Activated CD4-positive, alpha-beta T cell treated with anti-CD3 and anti-CD28 coated beads for 1 hour (primary cell): ENCODE data around the gene TGFBR3.
"Not testable (repeated sequence)": the region's sequence is repeated elsewhere in the genome, so short reads cannot be mapped to it uniquely, and the experiment has no call there.

ENCODE experiments used
- DNase-seq: peaks from one replicate; pipeline ENCODE4 v3.0.0-alpha.2; 2020

TGFBR3 gene

DNA sequence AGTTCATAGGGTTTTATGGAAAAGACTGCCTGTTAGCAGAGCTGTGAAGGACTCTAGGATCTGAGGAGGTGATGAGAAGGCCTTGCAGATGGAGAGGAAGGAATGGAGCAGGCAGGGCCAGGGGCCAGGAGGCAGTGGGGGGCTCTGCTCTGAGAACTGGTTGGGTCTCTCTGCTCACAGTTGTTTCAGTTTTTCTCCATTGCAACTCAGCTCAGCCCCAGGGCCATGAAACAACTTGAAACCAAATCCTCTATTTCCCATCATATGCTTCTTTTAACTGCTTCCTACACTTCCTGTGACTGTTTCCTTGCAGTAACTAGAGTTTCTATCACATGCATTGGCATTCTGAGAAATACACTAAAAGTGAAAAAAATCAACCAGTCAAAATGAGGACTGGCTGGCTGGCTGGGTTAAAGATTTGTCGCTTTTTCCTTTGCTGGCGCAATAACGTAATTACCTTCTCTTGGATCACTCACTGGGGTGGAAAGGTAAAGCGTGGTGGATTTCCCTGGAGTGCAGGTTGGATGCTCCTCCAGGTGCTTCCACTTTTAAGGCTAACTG lies 213.3 kb downstream of the TGFBR3 start:
- DNase-seq = no peak

DNA sequence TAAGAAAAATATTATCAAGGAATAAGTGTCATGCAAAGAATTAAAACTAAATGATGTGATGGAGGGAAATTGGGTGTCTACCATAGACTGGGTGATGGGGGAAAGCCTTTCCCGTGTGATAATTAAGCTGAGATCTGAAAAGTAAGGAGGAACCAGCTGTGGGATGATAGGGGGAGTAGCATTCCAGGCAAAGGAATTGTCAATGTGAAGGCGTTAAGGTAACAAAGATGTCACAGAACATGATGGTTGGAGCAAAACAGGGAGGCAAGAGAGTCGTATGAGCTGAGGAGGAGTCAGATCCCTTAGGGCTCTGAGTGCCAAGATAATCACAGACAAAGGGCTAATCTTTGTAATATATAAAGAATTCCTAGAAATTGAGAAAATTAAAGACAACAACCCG lies 215.2 kb downstream of the TGFBR3 start:
- no peak for DNase-seq

DNA sequence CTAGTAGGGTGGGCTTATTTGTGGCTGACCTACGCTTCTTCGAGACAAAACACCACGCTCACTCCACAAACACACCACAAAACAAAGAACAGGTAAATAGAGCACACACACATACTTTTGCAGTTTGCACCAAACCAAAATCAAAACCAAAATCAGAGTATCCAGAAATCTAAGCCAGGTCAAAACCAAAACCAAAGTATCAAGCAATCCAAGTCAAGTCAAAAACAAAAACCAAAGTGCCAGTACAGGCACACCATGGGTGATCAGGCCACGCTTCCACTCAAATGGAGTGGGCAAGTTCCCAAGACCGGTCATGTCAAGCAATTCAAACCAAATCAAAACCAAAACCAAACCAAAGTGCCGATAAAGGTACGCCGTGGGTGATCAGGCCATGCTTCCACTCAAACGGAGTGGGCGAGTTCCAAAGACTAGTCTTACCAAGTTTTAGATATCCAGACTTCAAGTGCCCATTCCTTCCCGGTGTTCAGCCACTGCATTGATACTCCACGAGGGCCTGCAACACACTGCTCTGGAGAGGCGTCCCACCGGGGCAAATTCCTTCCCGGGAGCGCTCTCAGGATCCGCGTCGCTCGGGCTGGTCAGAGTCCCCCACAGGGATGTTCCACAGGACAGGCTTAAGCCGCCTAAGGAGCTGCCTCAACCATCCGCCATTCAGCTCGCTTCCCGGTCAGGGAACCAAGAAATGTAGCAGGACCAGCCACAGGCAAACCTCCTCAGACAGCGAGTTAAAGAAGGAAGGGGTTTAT lies 216.2 kb downstream of the TGFBR3 start:
- DNase-seq = no peak

DNA sequence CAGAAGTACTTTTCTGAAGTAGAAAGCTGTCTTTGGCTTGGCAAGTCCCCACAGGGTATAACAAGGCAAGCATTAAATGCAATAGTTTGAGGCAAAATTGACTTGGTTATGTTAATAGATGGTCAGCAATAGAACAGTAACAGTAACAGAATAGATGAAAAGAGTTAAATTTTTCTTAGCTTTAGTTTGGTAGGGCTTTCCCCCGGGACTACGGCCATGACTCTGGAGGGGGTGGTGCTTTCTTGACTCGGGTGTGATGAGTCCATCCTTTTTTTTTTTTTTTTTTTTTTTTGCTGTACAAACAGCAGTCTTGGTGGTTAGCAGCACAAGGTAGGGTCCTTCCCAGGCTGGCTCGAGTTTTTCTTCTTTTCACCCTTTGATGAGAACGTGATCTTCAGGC lies 219.3 kb downstream of the TGFBR3 start:
- not testable (repeated sequence) for DNase-seq

DNA sequence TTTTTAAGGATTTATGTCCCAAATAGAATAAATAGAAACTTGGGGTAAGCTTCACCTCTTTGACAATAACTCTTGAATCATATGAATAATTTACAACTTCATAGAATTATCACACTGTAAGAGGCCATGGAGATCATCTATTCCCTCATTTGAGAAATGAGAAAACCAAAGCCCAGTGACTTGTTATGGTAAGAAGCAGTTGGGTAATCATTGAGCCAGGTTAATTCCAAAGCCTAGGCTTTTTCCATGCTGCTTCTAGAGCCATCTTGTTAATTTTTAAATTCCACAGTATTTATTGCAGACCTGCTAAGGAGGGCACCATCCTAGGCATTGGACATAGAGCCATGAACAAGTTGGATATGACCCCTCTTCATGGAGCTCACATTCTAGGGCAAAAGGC lies 224.8 kb downstream of the TGFBR3 start:
- no peak for DNase-seq

DNA sequence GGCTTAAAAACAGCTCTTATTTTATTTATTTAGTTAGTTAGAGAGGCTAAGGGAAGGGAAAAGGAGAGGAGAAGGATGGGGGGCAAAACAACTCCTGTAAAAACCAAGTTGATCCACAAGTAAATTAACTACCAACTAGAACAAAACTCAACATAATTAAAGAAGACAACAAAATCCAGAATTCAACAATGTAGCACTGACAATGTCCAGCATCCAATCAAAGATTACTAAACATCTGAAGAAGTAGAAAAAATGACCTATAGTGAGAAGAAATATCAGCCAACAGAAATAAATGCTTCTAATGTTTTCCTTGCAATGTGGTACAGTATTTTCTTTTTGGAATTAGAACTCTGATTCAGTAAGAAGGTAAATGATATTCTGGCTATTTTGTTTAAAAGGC lies 225.2 kb downstream of the TGFBR3 start:
- DNase-seq = no peak

DNA sequence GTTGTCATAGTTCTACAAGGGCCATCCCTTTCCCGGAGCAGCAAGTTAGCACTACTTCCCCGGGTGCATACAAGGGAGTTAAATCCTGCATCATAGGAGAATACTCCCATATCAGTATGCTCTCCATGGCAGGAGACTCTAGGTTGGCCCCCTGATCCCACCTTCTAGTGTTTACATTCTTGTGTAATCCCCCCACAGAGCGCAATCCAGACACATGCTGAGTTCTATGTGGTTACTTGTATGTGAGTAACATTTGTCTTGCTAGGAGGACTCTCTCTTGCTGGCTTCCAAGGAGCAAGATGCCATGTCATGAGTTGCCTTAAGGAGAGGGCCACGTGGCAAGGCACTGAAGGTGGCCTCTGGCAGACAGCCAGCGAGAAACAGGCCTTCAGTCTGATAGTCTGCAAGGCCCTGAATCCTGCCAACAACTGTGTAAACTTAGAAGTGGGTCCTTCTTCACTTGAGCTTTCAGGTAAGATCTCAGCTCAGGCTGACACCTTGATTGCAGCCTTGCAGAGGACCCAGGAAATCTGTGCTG lies 230.0 kb downstream of the TGFBR3 start:
- no peak for DNase-seq

DNA sequence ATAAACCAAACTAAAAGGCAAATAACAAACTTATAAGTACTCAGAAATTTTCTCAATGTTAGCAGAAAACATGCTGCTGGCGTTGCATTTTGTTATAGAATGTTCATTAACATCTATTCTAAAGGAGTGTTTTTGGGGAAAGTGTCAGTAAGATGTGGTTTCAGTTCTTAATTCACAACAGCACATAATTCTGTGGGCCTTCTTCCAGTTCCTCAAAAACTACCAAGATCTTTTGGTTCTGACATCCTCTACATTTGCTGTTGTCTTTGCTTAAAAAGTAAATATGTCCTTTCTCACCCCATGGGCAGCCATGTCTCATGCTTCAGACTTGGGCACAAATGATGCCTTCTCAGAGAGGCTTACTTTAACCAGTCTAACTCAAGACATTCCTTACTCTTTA lies 232.8 kb downstream of the TGFBR3 start:
- DNase-seq = no peak

DNA sequence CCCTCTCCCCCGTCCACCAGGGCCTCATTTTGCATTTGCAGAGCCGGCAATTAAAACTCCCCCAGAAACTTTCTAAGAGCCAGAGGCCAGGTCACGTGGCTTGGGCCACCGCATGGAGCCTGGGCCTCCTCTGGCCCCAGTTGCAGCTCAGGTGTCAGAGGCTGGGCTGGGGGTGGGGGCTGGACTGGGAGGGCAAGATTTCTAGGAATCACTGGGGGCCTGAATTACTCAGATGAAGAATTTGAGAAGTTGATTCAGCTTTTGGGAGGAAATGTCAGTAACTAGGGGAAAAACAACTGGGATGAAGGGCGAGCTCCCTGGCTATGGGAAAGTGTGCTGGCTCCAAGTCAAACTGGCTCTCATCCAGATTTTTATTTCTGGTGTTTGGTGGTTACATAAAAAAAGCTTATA lies 234.3 kb downstream of the TGFBR3 start:
- no peak for DNase-seq

DNA sequence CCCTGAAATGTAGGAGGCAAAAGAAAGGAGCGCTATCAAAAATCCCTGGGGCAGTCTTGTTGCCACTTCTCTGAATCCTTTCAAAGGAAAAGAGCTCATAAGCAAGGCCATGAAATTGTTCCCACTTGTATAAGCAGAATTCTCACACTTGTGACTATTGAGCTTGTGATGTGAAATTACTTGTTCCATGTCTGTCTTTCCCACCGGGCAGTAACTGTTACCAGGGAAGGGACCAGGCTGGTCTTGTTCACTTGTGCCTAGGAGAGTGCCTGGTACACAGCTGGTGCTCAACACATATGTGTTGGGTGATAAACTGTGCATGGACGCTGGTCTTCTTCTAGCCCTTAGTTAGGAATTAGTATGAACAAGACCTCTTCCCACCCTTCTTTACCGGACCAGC lies 234.7 kb downstream of the TGFBR3 start:
- DNase-seq = no peak

DNA sequence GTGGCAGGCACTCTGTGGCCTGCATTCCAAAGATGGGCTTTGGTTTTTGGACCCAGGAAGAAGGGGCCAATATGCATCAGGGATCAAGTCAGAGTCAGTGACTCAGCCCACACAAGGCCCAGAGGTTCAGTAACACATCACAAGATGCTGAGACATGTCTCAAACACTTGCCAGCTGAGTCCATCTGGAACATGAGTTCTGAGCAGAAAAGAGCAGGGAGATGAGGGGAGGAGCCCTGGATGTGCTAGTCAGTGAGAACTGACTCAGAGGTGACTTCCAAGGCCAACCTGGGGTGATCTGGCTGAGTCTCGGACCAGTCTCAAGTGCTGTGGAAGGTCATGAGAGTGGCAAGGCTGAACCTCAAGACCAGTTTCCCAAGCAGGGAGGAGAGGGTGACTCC lies 235.2 kb downstream of the TGFBR3 start:
- DNase-seq = no peak

DNA sequence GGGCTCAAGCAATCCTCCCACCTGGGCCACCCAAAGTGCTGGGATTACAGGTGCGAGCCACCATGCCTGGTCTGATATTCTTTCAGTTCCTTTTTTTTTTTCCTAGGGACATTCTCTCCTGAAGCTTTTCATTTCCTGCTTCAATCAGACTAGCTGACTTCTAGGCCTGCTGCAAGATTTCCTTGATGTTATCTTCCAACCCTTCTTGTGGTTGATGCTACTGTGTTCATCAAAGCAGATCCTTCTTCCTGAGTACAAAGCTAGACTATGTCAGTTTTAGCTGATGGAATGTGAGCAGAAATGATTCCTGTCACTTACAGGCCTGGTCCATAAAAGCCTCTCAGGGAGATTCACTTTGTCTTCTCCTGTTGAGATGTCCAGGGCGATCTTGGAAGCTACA lies 238.9 kb downstream of the TGFBR3 start:
- DNase-seq = no peak

DNA sequence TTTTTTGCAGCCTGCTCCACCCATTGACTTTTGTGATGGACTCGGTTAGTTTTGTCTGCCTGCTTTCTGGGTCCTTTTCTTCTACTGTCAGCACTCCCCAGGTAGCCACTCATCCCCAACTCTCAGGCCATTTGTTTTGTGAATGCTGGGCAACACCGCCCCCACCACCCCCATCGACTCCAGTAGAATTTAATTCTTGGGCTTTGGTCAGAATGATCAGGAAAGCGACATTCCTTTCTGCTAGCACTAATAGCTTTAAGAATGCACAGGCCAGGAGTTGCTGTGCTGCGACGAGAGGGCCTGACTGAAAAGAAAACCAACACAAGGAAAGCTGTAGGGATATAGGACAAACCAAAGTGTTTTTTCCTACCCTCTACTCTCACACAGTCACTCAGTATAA lies 240.9 kb downstream of the TGFBR3 start:
- DNase-seq = no peak

DNA sequence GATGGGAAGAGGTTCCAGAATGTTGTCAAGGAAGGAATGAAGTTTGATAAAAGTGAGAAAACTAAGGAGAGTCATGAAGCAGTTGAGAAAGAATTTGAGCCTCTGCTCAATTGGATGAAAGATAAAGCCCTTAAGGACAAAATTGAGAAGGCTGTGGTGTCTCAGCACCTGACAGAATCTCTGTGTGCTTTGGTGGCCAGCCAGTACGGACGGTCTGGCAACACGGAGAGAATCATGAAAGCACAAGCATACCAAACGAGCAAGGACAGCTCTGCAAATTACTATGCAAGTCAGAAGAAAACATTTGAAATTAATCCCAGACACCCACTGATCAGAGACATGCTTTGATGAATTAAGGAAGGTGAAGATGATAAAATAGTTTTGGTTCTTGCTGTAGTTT lies 242.5 kb downstream of the TGFBR3 start:
- no peak for DNase-seq

DNA sequence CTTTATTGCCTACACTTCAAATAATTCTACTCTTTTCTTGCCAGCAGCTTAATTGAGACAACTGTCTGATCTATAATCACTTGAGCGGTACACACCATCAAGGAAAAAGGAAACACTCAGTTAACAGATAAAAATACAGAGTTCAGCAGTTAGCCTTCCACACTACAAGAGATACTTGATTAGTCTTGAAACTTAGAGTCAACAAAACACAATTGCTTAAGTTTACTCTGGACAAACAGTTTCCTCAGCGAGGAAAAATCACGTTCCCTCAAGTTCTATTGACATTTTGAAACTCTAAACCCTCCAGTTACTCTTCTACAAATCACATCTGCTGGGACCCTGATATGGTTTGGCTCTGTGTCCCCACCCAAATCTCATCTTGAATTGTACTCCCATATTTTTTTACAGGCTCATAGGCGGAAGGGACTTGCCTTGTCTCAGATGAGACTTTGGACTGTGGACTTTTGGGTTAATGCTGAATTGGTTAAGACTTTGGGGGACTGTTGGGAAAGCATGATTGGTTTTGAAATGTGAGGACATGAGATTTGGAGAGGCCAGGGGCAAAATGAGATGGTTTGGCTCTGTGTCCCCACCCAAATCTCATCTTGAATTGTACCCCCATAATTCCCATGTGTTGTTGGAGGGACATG lies 244.9 kb downstream of the TGFBR3 start:
- no peak for DNase-seq

DNA sequence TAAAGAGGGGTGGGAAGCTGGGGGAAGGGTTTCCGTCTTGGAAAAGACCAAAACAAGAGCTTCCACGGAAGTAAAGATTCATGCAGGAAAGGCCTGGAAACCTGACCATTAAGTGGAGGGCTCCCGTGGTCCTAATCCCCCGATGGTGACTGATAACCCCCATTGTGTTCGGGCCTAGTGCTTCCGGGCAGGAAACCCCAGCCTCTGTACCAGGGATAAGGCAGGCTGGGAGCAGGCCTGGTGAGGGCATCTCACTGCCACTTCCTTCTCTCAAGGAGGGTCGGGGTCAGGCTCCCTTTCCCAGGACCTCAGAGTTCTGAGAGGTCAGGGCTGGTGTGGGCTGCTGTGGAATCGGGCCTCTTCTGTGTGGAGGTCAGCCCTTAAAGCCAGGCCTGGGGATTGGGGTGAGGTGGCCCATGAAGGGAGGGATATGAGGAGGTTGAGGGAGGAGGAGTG lies 248.4 kb downstream of the TGFBR3 start:
- no peak for DNase-seq

DNA sequence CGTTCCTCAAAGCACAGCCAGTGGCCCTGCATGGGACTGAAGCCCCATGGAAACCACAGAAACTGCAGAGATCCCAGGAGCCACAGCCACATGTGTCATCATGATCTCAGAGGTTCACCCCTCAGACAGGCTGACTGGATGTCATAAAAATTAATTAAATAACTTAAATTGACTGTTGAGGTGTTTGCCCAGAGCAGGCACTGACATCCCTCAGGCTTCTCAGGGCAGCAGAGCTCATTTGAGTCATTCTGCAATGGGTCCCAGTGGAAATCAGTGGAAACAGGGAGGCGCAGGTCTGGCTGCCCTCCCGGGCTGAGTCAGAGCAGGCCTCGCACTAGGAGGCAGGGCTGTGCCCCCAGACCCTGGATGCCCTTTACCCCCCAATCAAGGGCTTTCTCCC lies 250.2 kb downstream of the TGFBR3 start:
- no peak for DNase-seq

DNA sequence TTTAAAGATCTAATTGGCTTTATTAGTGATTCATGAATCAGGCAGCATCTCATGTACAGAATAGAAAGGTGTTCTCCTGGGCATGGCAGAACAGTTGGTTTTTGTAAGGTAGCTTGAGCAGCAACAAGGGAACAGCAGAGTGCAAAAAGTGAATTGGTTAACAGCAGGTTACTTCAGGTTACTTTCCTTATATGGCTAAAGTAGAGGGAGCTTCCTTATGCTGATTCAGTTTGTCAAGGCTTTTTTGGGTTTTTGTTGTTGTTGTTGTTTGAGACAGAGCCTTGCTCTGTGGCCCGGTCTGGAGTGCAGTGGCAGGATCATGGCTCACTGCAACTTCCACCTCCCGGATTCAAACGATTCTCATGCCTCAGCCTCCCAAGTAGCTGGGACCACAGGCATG lies 252.5 kb downstream of the TGFBR3 start:
- no peak for DNase-seq

DNA sequence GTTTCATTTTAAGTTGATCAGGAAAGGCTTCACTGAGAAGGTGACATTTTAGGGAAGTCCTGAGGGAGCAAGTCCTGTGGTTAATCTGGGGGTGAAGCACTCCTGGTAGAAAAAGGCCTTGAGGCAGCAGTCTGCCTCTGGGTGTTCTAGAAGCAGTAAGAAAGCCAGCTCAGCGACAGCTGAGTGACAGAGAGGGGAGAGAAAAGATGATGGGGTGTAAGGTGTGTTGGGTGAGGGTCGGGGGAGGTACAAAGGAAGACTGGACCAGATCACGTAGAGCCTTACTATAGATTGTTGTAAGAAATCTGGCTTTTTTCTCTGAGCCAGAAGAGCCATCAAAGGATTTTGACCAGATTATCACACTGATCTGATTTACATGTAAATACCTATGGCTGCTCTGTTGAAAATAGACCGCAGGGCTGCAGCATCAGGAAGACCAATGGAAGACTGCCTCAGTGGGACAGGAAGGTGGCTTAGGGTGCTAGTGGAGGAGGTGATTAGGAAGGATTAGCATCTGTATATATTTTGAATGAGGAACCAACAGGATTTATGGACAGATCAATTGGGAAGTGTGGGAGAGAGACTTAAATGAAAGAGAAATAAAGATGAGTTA lies 254.1 kb downstream of the TGFBR3 start:
- no peak for DNase-seq

DNA sequence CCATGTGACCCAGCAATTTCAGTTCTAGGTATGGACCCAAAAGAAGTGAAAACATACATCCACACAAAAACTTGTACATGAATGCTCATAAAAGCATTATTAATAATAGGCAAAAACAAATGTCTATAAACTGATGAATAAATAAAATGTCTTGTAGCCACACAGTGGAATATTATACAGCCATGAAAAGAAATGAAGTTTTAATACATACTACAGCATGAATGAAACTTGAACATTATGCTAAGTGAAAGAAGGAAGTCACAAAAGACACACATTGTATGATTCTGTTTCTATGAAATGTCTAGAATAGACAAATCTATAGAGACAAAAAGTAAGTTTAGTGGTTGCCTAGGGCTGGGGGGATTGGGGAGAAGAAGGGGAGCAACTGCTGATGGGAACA lies 255.1 kb downstream of the TGFBR3 start:
- DNase-seq = no peak
